Neural cell (in vitro differentiated cells): ENCODE results near the gene CPNE5. TPM values are rescaled to one million over a fixed set of nuclear protein-coding genes. Genes with fewer than 3 reads are reported as not detected.

Experiments
- H2AFZ ChIP-seq: fragments of 200-600, 300-800 bp; sonication (generic), shearing (Covaris generic); 2 replicates; pipeline ENCODE4 v1.6.0; 2014; ENCODE audit warnings: low read depth, mild to moderate bottlenecking, antibody characterized with exemption, low read length, moderate library complexity
- H3F3A ChIP-seq: fragments of 200-600 bp; shearing (Covaris generic); 2 replicates; pipeline ENCODE4 v1.6.1; 2016; ENCODE audit warnings: mild to moderate bottlenecking, moderate library complexity, mixed read lengths, antibody characterized with exemption, low read length; ENCODE audit not compliant: insufficient read depth, poor library complexity, severe bottlenecking
- H3K27ac ChIP-seq: fragments of 200-600, 300-800 bp; sonication (generic), shearing (Covaris generic); 2 replicates; pipeline ENCODE4 v1.5.1; 2014; ENCODE audit warnings: mild to moderate bottlenecking, low read length, moderate library complexity
- H3K27me3 ChIP-seq: fragments of 300-800, 200-600 bp; sonication (generic), shearing (Covaris generic); 2 replicates; pipeline ENCODE4 v1.6.0; 2014; ENCODE audit warnings: mild to moderate bottlenecking, low read depth, low read length, moderate library complexity; ENCODE audit not compliant: insufficient read depth
- H3K36me3 ChIP-seq: fragments of 300-800, 200-600 bp; sonication (generic), shearing (Covaris generic); 2 replicates; pipeline ENCODE4 v1.5.1; 2014; ENCODE audit warnings: mild to moderate bottlenecking, antibody characterized with exemption, low read length, moderate library complexity; ENCODE audit not compliant: insufficient read depth
- H3K4me2 ChIP-seq: fragments of 300-800, 200-600 bp; sonication (generic), shearing (Covaris generic); 2 replicates; pipeline ENCODE4 v1.6.0; 2014; ENCODE audit warnings: mild to moderate bottlenecking, low read length
- H3K4me3 ChIP-seq: fragments of 300-800, 200-600 bp; sonication (generic), shearing (Covaris generic); 2 replicates; pipeline ENCODE4 v1.5.1; 2014; ENCODE audit warnings: mild to moderate bottlenecking, low read length, moderate library complexity
- H3K79me2 ChIP-seq: fragments of 200-600 bp; shearing (Covaris generic); replicated peaks from 2 replicates; pipeline ENCODE4 v1.6.0; 2014; ENCODE audit warnings: mild to moderate bottlenecking, low read length, moderate library complexity; ENCODE audit not compliant: insufficient read depth
- H3K9ac ChIP-seq: fragments of 300-800, 200-600 bp; sonication (generic), shearing (Covaris generic); 2 replicates; pipeline ENCODE4 v1.6.1; 2016; ENCODE audit warnings: mild to moderate bottlenecking, low read length, mixed read lengths
- H3K9me2 ChIP-seq: fragments of 200-600 bp; shearing (Covaris generic); 2 replicates; pipeline ENCODE4 v1.6.1; 2016; ENCODE audit warnings: mild to moderate bottlenecking, low read length, mixed read lengths; ENCODE audit not compliant: insufficient read depth
- H3K9me3 ChIP-seq: fragments of 200-600, 300-800 bp; sonication (generic), shearing (Covaris generic); 2 replicates; pipeline ENCODE4 v1.6.1; 2016; ENCODE audit warnings: mild to moderate bottlenecking, mixed run types, low read length, moderate library complexity, mixed read lengths
- H4K20me1 ChIP-seq: fragments of 200-600 bp; shearing (Covaris generic); 2 replicates; pipeline ENCODE4 v1.6.1; 2016; ENCODE audit warnings: mild to moderate bottlenecking, mixed run types; ENCODE audit not compliant: insufficient read depth
- EP300 ChIP-seq: fragments of 450-650 bp; conservative IDR thresholded peaks from 2 replicates; pipeline ENCODE4 v1.6.1; 2014; ENCODE audit warnings: antibody characterized with exemption, mild to moderate bottlenecking, moderate library complexity; ENCODE audit not compliant: poor library complexity, severe bottlenecking
- EZH2 ChIP-seq: fragments of 200-600, 300-800 bp; shearing (Covaris generic), sonication (generic); IDR thresholded peaks from 2 replicates; pipeline ENCODE4 v1.6.1; 2014; ENCODE audit warnings: antibody characterized with exemption, low read length, borderline replicate concordance, mild to moderate bottlenecking; ENCODE audit not compliant: insufficient read depth, poor library complexity, severe bottlenecking
- MXI1 ChIP-seq: fragments of 450-650 bp; conservative IDR thresholded peaks from 2 replicates; pipeline ENCODE4 v1.6.1; 2014; ENCODE audit warnings: antibody characterized with exemption, mild to moderate bottlenecking; ENCODE audit not compliant: poor library complexity, severe bottlenecking
- POLR2AphosphoS5 ChIP-seq: IDR thresholded peaks from 2 replicates; pipeline ENCODE4 v1.6.1; 2012
- RAD21 ChIP-seq: fragments of 450-650 bp; conservative IDR thresholded peaks from 2 replicates; pipeline ENCODE4 v1.6.1; 2014; ENCODE audit warnings: antibody characterized with exemption, mild to moderate bottlenecking, moderate library complexity
- REST ChIP-seq: IDR thresholded peaks from 2 replicates; pipeline ENCODE4 v1.6.1; 2012; ENCODE audit warnings: borderline replicate concordance
- SMC3 ChIP-seq: fragments of 450-650 bp; conservative IDR thresholded peaks from 2 replicates; pipeline ENCODE4 v1.6.1; 2014; ENCODE audit warnings: antibody characterized with exemption, mild to moderate bottlenecking, moderate library complexity; ENCODE audit not compliant: poor library complexity
- TAF1 ChIP-seq: IDR thresholded peaks from 2 replicates; pipeline ENCODE4 v1.6.1; 2012; ENCODE audit warnings: low read depth
- polyA plus RNA-seq: library from polyadenylated mRNA; depleted of rRNA; stranded (reverse); fragments of >200 nt; gene quantifications from 2 replicates; pipeline ENCODE4 v1.2.3, GENCODE V29; 2014
- TF ChIP-seq, protein P1 (sequence below): fragments of 450-650 bp; IDR thresholded peaks from 2 replicates; pipeline ENCODE4 v1.5.1; 2014; ENCODE audit warnings: antibody characterized with exemption, mild to moderate bottlenecking, moderate library complexity; ENCODE audit not compliant: poor library complexity, severe bottlenecking

Gene CPNE5
- polyA plus RNA-seq, 1 donor from 2014 or later = 8.7 TPM

DNA sequence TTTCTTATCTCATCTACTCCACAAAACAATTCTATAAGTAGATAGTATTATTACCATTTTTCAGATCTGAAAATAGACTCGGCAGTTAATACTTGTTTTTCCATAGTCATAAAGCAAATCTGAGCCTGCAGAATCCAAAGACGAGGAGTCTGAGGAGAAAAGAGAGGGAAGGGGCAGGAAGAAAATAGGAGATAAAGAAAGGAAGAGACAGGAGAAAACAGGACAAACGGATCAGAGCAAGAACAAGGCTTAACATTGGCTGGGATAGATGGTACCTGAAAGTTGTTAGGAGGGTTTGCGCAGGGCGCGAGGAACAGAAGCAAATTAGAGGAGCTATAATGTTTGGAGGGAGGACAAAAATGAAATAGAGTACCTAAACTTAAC is 36.0 kb upstream of the CPNE5 start (continued):
- TF ChIP-seq RAD21 (no peak), POLR2AphosphoS5 (no peak), MXI1 (no peak)

DNA sequence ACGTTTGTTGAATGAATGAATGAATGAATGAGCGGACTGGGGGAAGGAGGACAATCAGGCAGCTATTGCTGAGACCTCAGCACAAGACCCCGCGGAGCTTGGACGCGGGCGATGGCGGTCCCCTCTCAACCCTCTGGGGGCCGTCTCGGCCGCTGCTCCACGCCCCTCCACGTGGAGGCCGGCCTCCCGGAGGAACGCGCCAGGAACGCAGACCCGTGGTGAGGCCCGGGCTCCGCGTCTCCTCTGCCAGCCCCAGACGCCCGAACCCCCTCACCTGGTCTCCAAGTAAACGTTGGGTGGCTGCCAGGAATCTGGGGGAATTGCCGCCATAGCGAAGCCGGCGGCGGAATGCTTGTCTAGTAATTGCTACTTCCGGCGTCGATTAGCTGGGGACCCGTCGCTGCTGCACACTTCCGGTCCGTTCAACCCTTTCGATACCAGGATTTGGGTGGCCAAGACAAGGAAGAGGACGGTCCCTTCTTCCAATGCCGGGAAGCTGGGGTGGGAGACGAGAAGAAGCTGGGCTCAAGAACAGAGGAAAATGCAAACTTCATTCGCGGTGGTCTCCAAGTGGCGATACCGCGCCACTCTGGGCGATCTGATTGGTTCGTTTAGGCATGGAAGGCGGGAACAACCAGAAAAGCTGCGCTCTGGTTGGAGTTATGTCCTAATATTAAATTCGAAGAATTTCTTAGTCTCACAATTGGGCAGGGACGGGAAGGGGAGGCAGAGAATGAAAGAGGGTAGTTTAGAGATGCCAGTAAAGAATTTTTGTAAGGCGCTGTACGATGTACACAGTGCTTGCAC is 35.4 kb upstream of the CPNE5 start, which contains the start of gene PPIL1:
TSS of gene PPIL1 (minus strand) at position 361 of the 807 bp plus-strand sequence. CDS start at position 330, 31 bp downstream.
- H3K27me3 ChIP-seq = no peaks in the 10 kb centered on the region
- H4K20me1 ChIP-seq = no peaks in the 10 kb centered on the region
- peak within 1 kb of the TSS; percentile 95 for H3K9ac ChIP-seq
- no peaks in the 10 kb centered on the region for H3K36me3 ChIP-seq
- peaks cover 23% of the 10 kb centered on the region for H3K79me2 ChIP-seq
- H3K27ac ChIP-seq = peak within 1 kb of the TSS; percentile 96
- H3K4me3 ChIP-seq = peak within 1 kb of the TSS; percentile 95
- no peaks in the 10 kb centered on the region for H3K9me3 ChIP-seq
- H3K9me2 ChIP-seq = no peaks in the 10 kb centered on the region
- TF ChIP-seq, protein P1, sequence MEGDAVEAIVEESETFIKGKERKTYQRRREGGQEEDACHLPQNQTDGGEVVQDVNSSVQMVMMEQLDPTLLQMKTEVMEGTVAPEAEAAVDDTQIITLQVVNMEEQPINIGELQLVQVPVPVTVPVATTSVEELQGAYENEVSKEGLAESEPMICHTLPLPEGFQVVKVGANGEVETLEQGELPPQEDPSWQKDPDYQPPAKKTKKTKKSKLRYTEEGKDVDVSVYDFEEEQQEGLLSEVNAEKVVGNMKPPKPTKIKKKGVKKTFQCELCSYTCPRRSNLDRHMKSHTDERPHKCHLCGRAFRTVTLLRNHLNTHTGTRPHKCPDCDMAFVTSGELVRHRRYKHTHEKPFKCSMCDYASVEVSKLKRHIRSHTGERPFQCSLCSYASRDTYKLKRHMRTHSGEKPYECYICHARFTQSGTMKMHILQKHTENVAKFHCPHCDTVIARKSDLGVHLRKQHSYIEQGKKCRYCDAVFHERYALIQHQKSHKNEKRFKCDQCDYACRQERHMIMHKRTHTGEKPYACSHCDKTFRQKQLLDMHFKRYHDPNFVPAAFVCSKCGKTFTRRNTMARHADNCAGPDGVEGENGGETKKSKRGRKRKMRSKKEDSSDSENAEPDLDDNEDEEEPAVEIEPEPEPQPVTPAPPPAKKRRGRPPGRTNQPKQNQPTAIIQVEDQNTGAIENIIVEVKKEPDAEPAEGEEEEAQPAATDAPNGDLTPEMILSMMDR = peak; percentile 47
- TF ChIP-seq TAF1 = peak; percentile 85
- no peak for TF ChIP-seq EZH2
- TF ChIP-seq POLR2AphosphoS5 = peak; percentile 79
- TF ChIP-seq EP300 = peak; percentile 60
- peak; percentile 98 for TF ChIP-seq MXI1
- TF ChIP-seq SMC3 = peak; percentile 50
- peak; percentile 86 for TF ChIP-seq REST
- peak; percentile 19 for TF ChIP-seq RAD21
- peak within 1 kb of the TSS; percentile 66 for H2AFZ ChIP-seq
- peaks cover 8% of the 10 kb centered on the region for H3F3A ChIP-seq
- H3K4me2 ChIP-seq = peak within 1 kb of the TSS; percentile 96
